Stimulated activated naive B cell treated with anti-CD40 and anti-IgM and Interleukin-4, amounts not matched to agents 10 μg/mL and 1 μg/mL and 100 μg/mL, for 72 hours (primary cell): ENCODE measurements around the gene FFAR4.
A peak's percentile ranks its signal among the peaks of the same experiment; 100 is the strongest.
"Not testable (repeated sequence)": the region's sequence is repeated elsewhere in the genome, so short reads cannot be mapped to it uniquely, and the experiment has no call there.

Experiments used
- ATAC-seq, 2 donors: fragments of 150-1000 bp; cut with Tn5 transposase; replicated peaks; 2 replicates each; pipeline ENCODE4 v1.10.0; 2021; ENCODE audit warnings: moderate library complexity in 1 of 2
- DNase-seq: peaks from one replicate; pipeline ENCODE4 v3.0.0; 2021
- H3K27ac Mint-ChIP-seq: one replicate; pipeline ENCODE4 v1.8.0; 2022; ENCODE audit warnings: mild to moderate bottlenecking, mixed read lengths
- H3K27me3 Mint-ChIP-seq, 2 donors: one replicate each; pipeline ENCODE4 v1.8.0; 2022; ENCODE audit warnings: mixed read lengths in 2 of 2
- H3K36me3 Mint-ChIP-seq, 2 donors: one replicate each; pipeline ENCODE4 v1.8.0; 2022; ENCODE audit warnings: mixed read lengths in 2 of 2, mild to moderate bottlenecking in 1 of 2
- H3K4me1 Mint-ChIP-seq, 2 donors: one replicate each; pipeline ENCODE4 v1.8.0; 2022; ENCODE audit warnings: mixed read lengths in 2 of 2, mild to moderate bottlenecking in 1 of 2
- H3K4me3 Mint-ChIP-seq, 2 donors: one replicate each; pipeline ENCODE4 v1.8.0; 2022; ENCODE audit warnings: mild to moderate bottlenecking in 2 of 2, mixed read lengths in 2 of 2, moderate library complexity in 1 of 2
- H3K9me3 Mint-ChIP-seq, 2 donors: one replicate each; pipeline ENCODE4 v1.8.0; 2022; ENCODE audit warnings: mixed read lengths in 2 of 2, mild to moderate bottlenecking in 1 of 2

Gene FFAR4

GRCh38 chr10:93566435-93567276 lies at the start of gene FFAR4:
Gene FFAR4 (plus strand): TSS chr10:93566665. CDS start chr10:93566721, 56 bp downstream.
- DNase-seq (no peak), ATAC-seq (no peak)
- peaks cover 44 to 66% of the 10 kb centered on the region in 2 donors for H3K27me3 Mint-ChIP-seq
- H3K36me3 Mint-ChIP-seq: no peaks in the 10 kb centered on the region
- no peaks in the 10 kb centered on the region for H3K9me3 Mint-ChIP-seq
- H3K27ac Mint-ChIP-seq: peak within 1 kb of the TSS; percentile 69
- H3K4me1 Mint-ChIP-seq: peaks cover 11 to 17% of the 10 kb centered on the region in 2 donors
- peak within 1 kb of the TSS; percentile 45 to 65 for H3K4me3 Mint-ChIP-seq

DNA sequence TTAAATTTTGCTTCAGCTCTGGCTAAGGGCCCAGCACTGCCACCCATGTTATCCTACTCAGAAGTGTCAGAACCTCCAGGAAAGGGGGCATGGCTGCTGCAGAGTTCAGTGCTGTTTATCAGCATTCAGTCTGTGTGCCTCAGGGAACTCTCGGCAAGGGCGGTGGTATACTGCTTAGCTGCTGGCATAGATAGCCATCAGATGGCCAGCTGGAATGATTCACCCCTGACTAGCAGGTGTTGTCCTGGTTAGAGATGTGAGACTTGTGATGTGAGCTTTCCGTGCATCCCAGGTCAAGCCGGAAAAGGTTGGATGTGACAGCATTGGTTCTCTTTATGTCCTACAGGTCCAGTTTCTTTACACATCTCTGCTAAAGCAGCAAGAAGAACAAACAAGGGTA lies 47.9 kb upstream of the FFAR4 start:
- Mint-ChIP-seq H3K27me3 (no peaks in the 10 kb centered on the region), H3K4me1 (peaks cover 5 to 14% of the 10 kb centered on the region in 2 donors), H3K9me3 (no peaks in the 10 kb centered on the region), H3K4me3 (no peak overlapping the region), H3K27ac (no peak overlapping the region), H3K36me3 (peaks cover 0 to 4% of the 10 kb centered on the region in 2 donors)
- ATAC-seq: no peak
- no peak for DNase-seq

- Mint-ChIP-seq H3K4me1 (no peaks in the 10 kb centered on the region), H3K4me3 (no peak overlapping the region), H3K36me3 (no peaks in the 10 kb centered on the region), H3K27me3 (peaks cover 20 to 24% of the 10 kb centered on the region in 2 donors), H3K27ac (no peak overlapping the region), H3K9me3 (no peaks in the 10 kb centered on the region)
- DNase-seq (no peak), ATAC-seq (no peak)
Observed at GRCh38 chr10:93535293-93535692, 31.2 kb upstream of the FFAR4 start.

GRCh38 chr10:93540871-93541270 lies 25.6 kb upstream of the FFAR4 start:
- peaks cover 20 to 28% of the 10 kb centered on the region in 2 donors for H3K27me3 Mint-ChIP-seq

GRCh38 chr10:93541402-93542357 lies 24.8 kb upstream of the FFAR4 start:
- Mint-ChIP-seq H3K27ac (no peak overlapping the region), H3K9me3 (no peaks in the 10 kb centered on the region), H3K36me3 (no peaks in the 10 kb centered on the region), H3K27me3 (peaks cover 14 to 23% of the 10 kb centered on the region in 2 donors), H3K4me1 (no peaks in the 10 kb centered on the region), H3K4me3 (no peak overlapping the region)
- no peak for DNase-seq
- ATAC-seq: peak; percentile 51 to 60

More at GRCh38 chr10:93540871-93541270, 25.6 kb upstream of the FFAR4 start:
- H3K4me3 Mint-ChIP-seq, H3K36me3 Mint-ChIP-seq, H3K4me1 Mint-ChIP-seq, H3K9me3 Mint-ChIP-seq, H3K27ac Mint-ChIP-seq, ATAC-seq, DNase-seq: not testable (repeated sequence)

GRCh38 chr10:93542358-93542791 lies 24.1 kb upstream of the FFAR4 start:
- Mint-ChIP-seq H3K4me3 (no peak overlapping the region), H3K9me3 (no peaks in the 10 kb centered on the region), H3K36me3 (no peaks in the 10 kb centered on the region), H3K27me3 (peaks cover 16 to 27% of the 10 kb centered on the region in 2 donors), H3K4me1 (no peaks in the 10 kb centered on the region), H3K27ac (no peak overlapping the region)
- DNase-seq (no peak), ATAC-seq (no peak)

DNA sequence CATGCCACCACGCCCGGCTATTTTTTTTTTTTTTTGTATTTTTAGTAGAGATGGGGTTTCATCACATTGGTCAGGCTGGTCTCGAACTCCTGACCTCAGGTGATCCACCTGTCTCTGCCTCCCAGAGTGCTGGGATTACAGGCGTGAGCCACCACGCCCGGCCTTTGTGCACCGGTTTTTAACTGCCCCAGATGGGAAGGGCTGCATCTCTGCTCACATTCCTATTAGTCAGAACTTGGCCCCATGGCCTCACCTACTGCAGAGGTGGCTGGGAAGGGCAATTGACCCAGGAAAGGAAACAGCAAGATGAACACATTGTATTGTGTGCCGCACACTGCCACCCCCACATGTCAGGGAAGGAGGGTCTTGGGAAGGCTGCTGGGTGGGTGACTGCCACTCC lies 19.5 kb upstream of the FFAR4 start:
- not testable (repeated sequence) for H3K9me3 Mint-ChIP-seq, DNase-seq, H3K4me1 Mint-ChIP-seq, H3K27ac Mint-ChIP-seq, H3K36me3 Mint-ChIP-seq, ATAC-seq, H3K4me3 Mint-ChIP-seq
- peaks cover 10 to 19% of the 10 kb centered on the region in 2 donors for H3K27me3 Mint-ChIP-seq

DNA sequence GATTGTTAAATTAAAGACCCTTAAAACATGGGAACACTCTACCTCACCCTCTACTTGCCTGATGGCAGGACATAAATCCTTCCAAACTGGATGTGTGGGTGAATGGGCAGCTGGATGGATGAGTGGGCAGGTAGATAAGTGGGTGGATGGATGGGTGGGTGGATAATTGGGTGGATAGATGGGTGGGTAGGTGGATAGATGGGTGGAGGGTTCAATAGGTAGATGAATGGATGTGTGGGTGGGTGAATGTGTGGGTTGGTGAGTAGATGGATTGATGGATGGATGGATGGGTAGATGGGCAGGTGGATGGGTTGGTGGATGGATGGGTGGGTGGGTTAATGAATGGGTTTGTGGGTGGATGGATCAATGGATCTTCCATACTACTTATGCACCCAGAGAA lies 18.9 kb upstream of the FFAR4 start:
- Mint-ChIP-seq H3K4me1 (no peaks in the 10 kb centered on the region), H3K36me3 (no peaks in the 10 kb centered on the region), H3K27me3 (peaks cover 10 to 17% of the 10 kb centered on the region in 2 donors), H3K4me3 (no peak overlapping the region), H3K27ac (no peak overlapping the region), H3K9me3 (no peaks in the 10 kb centered on the region)
- ATAC-seq (no peak), DNase-seq (no peak)

GRCh38 chr10:93548376-93549071 lies 17.9 kb upstream of the FFAR4 start:
- Mint-ChIP-seq H3K36me3 (no peaks in the 10 kb centered on the region), H3K9me3 (no peaks in the 10 kb centered on the region), H3K4me1 (no peaks in the 10 kb centered on the region), H3K4me3 (no peak overlapping the region), H3K27ac (no peak overlapping the region), H3K27me3 (peaks cover 10 to 17% of the 10 kb centered on the region in 2 donors)
- ATAC-seq: no peak
- no peak for DNase-seq

DNA sequence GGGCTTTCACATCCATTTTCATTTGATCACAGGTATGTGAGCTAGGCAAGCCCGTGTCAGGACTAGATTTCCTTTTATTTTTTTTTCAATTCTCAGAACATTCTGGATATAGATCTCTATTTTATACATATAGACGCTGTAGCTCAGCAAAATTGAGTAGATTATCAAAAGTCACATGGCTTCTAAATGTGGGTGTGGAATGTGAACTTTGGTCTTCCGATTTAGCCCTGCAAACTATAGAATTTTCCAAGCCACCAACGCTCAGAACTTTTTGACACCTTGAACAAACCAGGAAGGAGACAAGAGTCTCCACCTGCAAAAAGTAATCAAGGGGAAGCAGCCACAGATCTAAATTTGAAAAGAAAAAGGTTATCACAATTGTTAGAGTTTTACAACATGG lies 15.9 kb upstream of the FFAR4 start:
- peaks cover 10 to 28% of the 10 kb centered on the region in 2 donors for H3K27me3 Mint-ChIP-seq
- DNase-seq (no peak), ATAC-seq (no peak)
- H3K36me3 Mint-ChIP-seq: no peaks in the 10 kb centered on the region
- H3K27ac Mint-ChIP-seq: no peak overlapping the region
- peaks cover 0 to 2% of the 10 kb centered on the region in 2 donors for H3K4me1 Mint-ChIP-seq
- no peak overlapping the region for H3K4me3 Mint-ChIP-seq
- H3K9me3 Mint-ChIP-seq: no peaks in the 10 kb centered on the region

GRCh38 chr10:93552780-93553179 lies 13.7 kb upstream of the FFAR4 start:
- no peak for DNase-seq
- H3K4me3 Mint-ChIP-seq: no peak overlapping the region
- no peak for ATAC-seq
- no peak overlapping the region for H3K27ac Mint-ChIP-seq
- H3K36me3 Mint-ChIP-seq: no peaks in the 10 kb centered on the region
- H3K9me3 Mint-ChIP-seq: no peaks in the 10 kb centered on the region
- peaks cover 0 to 2% of the 10 kb centered on the region in 2 donors for H3K4me1 Mint-ChIP-seq
- H3K27me3 Mint-ChIP-seq: peaks cover 5 to 27% of the 10 kb centered on the region in 2 donors

GRCh38 chr10:93553482-93554315 lies 12.8 kb upstream of the FFAR4 start:
- ATAC-seq (no peak), DNase-seq (no peak)
- Mint-ChIP-seq H3K9me3 (no peaks in the 10 kb centered on the region), H3K36me3 (no peaks in the 10 kb centered on the region), H3K4me1 (peaks cover 0 to 2% of the 10 kb centered on the region in 2 donors), H3K27ac (no peak overlapping the region), H3K27me3 (peaks cover 0 to 25% of the 10 kb centered on the region in 2 donors), H3K4me3 (no peak overlapping the region)

DNA sequence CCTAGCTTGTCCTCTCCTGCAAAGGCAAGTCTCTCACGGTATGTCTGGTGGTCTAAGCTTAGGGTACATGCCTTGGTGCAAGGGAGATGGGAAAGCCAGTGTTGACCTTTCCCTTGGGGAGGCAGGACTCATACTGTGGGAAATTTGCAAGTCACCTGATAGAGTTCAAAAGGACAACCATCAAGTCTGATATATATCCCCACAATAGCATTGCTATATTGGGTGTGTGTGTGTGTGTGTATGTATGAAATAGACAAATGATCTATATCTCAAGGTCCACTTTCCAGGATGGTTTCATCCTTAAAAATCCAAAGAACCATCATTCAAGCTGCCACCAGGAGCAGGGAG lies 12.2 kb upstream of the FFAR4 start:
- Mint-ChIP-seq H3K36me3 (no peaks in the 10 kb centered on the region), H3K27me3 (peaks cover 2 to 28% of the 10 kb centered on the region in 2 donors), H3K27ac (no peak overlapping the region), H3K4me1 (peaks cover 0 to 2% of the 10 kb centered on the region in 2 donors), H3K9me3 (no peaks in the 10 kb centered on the region), H3K4me3 (no peak overlapping the region)
- ATAC-seq (no peak), DNase-seq (no peak)
